Kidney (tissue), 14 donors: ENCODE results near the gene SLC4A2. TPM values are rescaled to one million over a fixed set of nuclear protein-coding genes. Genes with fewer than 3 reads are reported as not detected.
"Not testable (repeated sequence)": the region's sequence is repeated elsewhere in the genome, so short reads cannot be mapped to it uniquely, and the experiment has no call there.

Experiments
- DNase-seq, 5 donors: peaks; one replicate each; pipeline ENCODE4 v3.0.0-alpha.2; 2013 to 2020
- FAIRE-seq: peaks from 2 replicates; lab custom pipeline; 2012; peaks lifted over from hg19 to GRCh38; lab: Jason Lieb, UNC
- H3K27ac ChIP-seq, 2 donors: one replicate each; pipeline ENCODE4 v1.7.0; 2013; ENCODE audit warnings: low read depth in 2 of 2, low read length in 2 of 2, inconsistent platforms in 1 of 2
- H3K27me3 ChIP-seq: one replicate; pipeline ENCODE4 v1.7.1; 2013; ENCODE audit warnings: low read length, inconsistent platforms; ENCODE audit not compliant: control insufficient read depth, insufficient read depth
- H3K36me3 ChIP-seq, 3 donors: one replicate each; pipeline versions ENCODE4 v1.7.0 to v1.7.1; 2013; ENCODE audit warnings: low read length in 3 of 3, control low read depth in 1 of 3, inconsistent platforms in 1 of 3; ENCODE audit not compliant: insufficient read depth in 3 of 3, control insufficient read depth in 2 of 3
- H3K4me1 ChIP-seq, 3 donors: one replicate each; pipeline versions ENCODE4 v1.7.0 to v1.7.1; 2013; ENCODE audit warnings: low read length in 3 of 3, inconsistent platforms in 1 of 3, low read depth in 1 of 3; ENCODE audit not compliant: control insufficient read depth in 2 of 3, insufficient read depth in 2 of 3
- H3K4me3 ChIP-seq, 3 donors: one replicate each; pipeline versions ENCODE4 v1.7.0 to v1.8.1; 2013; ENCODE audit warnings: low read length in 3 of 3, control low read depth in 1 of 3, inconsistent platforms in 1 of 3
- H3K9ac ChIP-seq, 3 donors: one replicate each; pipeline versions ENCODE4 v1.7.0 to v1.7.1; 2013; ENCODE audit warnings: low read length in 3 of 3, control low read depth in 1 of 3, inconsistent platforms in 1 of 3
- H3K9me3 ChIP-seq, 3 donors: one replicate each; pipeline versions ENCODE4 v1.7.0 to v1.7.1; 2013; ENCODE audit warnings: low read length in 3 of 3, control low read depth in 1 of 3, inconsistent platforms in 1 of 3; ENCODE audit not compliant: control insufficient read depth in 2 of 3, insufficient read depth in 1 of 3
- intact Hi-C: fragments of 100-400 bp; cut with DNase I; formaldehyde crosslinking; loops from one replicate; pipeline ENCODE4 v1.11.1; 2022
- polyA plus RNA-seq: library from polyadenylated mRNA; stranded (reverse); fragments of 350-450 nt; fragmentation: Illumina TruSeq; extraction: RNeasy Lipid Tissue Mini Kit (QIAGEN cat#74804); gene quantifications from one replicate; pipeline ENCODE4 v1.2.3, GENCODE V29; 2014; ENCODE audit warnings: low read depth, low replicate concordance; ENCODE audit not compliant: insufficient read depth
- total RNA-seq: library from RNA; stranded (reverse); fragmentation: NEBNext Ultra II Directional; extraction: Animal tissue kit (Norgen Biotek cat#: 25700); gene quantifications from one replicate; pipeline ENCODE4 v1.2.1, GENCODE V29; 2021
- TF ChIP-seq, protein P1 (sequence below): IDR thresholded peaks from 3 replicates; pipeline ENCODE4 v1.5.1; 2012; ENCODE audit warnings: mild to moderate bottlenecking, moderate library complexity, borderline replicate concordance; ENCODE audit not compliant: insufficient read depth; ENCODE audit errors: extremely low read depth
- donor health status: control.
- donor health status: control.
- donor health status: control.
- donor health status: control.
- donor health status: control.
- donor health status: DM: yes; HTN: yes; CAD: no.
- donor health status: Normal renal cell carcinoma (clear cell type).

SLC4A2 gene
- total and polyA plus RNA-seq, 2 donors from 2014 or later = 104 to 150 TPM

GRCh38 chr7:151040616-151041375 lies 18.6 kb upstream of the SLC4A2 start:
- TF ChIP-seq, protein P1, sequence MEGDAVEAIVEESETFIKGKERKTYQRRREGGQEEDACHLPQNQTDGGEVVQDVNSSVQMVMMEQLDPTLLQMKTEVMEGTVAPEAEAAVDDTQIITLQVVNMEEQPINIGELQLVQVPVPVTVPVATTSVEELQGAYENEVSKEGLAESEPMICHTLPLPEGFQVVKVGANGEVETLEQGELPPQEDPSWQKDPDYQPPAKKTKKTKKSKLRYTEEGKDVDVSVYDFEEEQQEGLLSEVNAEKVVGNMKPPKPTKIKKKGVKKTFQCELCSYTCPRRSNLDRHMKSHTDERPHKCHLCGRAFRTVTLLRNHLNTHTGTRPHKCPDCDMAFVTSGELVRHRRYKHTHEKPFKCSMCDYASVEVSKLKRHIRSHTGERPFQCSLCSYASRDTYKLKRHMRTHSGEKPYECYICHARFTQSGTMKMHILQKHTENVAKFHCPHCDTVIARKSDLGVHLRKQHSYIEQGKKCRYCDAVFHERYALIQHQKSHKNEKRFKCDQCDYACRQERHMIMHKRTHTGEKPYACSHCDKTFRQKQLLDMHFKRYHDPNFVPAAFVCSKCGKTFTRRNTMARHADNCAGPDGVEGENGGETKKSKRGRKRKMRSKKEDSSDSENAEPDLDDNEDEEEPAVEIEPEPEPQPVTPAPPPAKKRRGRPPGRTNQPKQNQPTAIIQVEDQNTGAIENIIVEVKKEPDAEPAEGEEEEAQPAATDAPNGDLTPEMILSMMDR = no peak
- Histone ChIP-seq H3K27ac (no peak overlapping the region), H3K27me3 (no peaks in the 10 kb centered on the region), H3K4me3 (no peak overlapping the region), H3K36me3 (peaks cover 2 to 3% (median 2%) of the 10 kb centered on the region in 3 donors), H3K9me3 (no peaks in the 10 kb centered on the region), H3K9ac (no peak overlapping the region), H3K4me1 (peaks cover 0 to 9% (median 0%) of the 10 kb centered on the region in 3 donors)
- intact Hi-C loops = no loop called here
- DNase-seq (no peak), FAIRE-seq (no peak)

GRCh38 chr7:151043449-151043848 lies 15.9 kb upstream of the SLC4A2 start:
- DNase-seq, H3K27ac ChIP-seq, H3K36me3 ChIP-seq, H3K4me3 ChIP-seq, intact Hi-C loops, H3K27me3 ChIP-seq, FAIRE-seq, H3K4me1 ChIP-seq, H3K9ac ChIP-seq, H3K9me3 ChIP-seq: not testable (repeated sequence)

DNA sequence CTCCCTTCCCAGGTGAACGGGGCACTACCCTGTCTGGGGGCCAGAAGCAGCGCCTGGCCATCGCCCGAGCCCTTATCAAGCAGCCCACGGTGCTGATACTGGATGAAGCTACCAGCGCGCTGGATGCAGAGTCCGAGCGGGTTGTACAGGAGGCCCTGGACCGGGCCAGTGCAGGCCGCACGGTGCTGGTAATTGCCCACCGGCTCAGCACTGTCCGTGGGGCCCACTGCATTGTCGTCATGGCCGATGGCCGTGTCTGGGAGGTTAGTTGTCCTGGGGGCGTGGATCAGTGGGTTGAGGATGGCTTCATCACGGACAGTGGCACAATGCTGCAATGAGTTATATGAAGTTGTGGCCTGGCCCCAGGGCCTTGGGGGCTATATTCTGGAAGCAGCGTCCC lies 15.4 kb upstream of the SLC4A2 start:
- Histone ChIP-seq H3K9me3 (no peaks in the 10 kb centered on the region), H3K27ac (no peak overlapping the region), H3K27me3 (no peaks in the 10 kb centered on the region), H3K9ac (no peak overlapping the region), H3K4me1 (peaks cover 0 to 4% (median 0%) of the 10 kb centered on the region in 3 donors), H3K36me3 (peaks cover 0 to 3% (median 0%) of the 10 kb centered on the region in 3 donors), H3K4me3 (no peak overlapping the region)
- intact Hi-C loops = no loop called here
- DNase-seq (peak in 1 of 5 donors; percentile 75), FAIRE-seq (no peak)
- TF ChIP-seq, protein P1 = no peak

DNA sequence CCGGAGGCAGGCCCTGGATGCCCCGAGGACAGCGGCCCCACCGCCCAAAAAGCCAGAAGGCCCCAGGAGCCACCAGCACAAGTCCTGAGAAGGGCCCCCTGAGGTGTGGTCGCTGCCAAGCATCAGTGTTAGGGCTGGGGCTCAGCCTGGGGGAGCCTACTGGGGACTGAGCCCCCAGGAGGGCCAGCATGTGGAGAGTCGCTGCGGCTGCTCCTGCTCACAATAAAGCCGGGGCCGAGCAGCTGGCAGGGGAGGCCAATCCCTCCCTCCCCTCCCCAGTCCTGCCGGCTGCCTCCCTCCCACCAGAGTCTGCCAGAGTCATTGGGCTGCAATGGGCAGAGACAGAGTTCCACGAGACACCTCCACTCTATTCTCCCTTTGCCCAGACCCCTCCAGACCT lies 14.1 kb upstream of the SLC4A2 start:
- TF ChIP-seq, protein P1 = no peak
- no peaks in the 10 kb centered on the region for H3K4me1 ChIP-seq
- no peaks in the 10 kb centered on the region for H3K9me3 ChIP-seq
- H3K9ac ChIP-seq = no peak overlapping the region
- H3K27me3 ChIP-seq = no peaks in the 10 kb centered on the region
- DNase-seq (peak in 1 of 5 donors; percentile 69), FAIRE-seq (no peak)
- peaks cover 0 to 3% (median 0%) of the 10 kb centered on the region in 3 donors for H3K36me3 ChIP-seq
- H3K4me3 ChIP-seq = no peak overlapping the region
- intact Hi-C loops = no loop called here
- H3K27ac ChIP-seq = no peak overlapping the region
